Astrocyte of the cerebellum (primary cell): ENCODE measurements around the gene POLR2A.

Experiments used
- DNase-seq: peaks from one replicate; pipeline ENCODE4 v3.0.0-alpha.2; 2011; ENCODE audit warnings: low read depth
- H3K4me3 ChIP-seq: 2 replicates; pipeline ENCODE4 v1.5.1; 2011; ENCODE audit warnings: mild to moderate bottlenecking, low read depth, low read length, moderate library complexity
- CTCF ChIP-seq: IDR thresholded peaks from 2 replicates; pipeline ENCODE4 v1.5.1; 2012; ENCODE audit warnings: low read length, low read depth, moderate library complexity, mild to moderate bottlenecking; ENCODE audit errors: missing control alignments
- in situ Hi-C: cut with HindIII; loops from 2 replicates; pipeline ENCODE4 v1.10.0; 2017; ENCODE audit warnings: low sequenced_read_pairs

The POLR2A gene

DNA sequence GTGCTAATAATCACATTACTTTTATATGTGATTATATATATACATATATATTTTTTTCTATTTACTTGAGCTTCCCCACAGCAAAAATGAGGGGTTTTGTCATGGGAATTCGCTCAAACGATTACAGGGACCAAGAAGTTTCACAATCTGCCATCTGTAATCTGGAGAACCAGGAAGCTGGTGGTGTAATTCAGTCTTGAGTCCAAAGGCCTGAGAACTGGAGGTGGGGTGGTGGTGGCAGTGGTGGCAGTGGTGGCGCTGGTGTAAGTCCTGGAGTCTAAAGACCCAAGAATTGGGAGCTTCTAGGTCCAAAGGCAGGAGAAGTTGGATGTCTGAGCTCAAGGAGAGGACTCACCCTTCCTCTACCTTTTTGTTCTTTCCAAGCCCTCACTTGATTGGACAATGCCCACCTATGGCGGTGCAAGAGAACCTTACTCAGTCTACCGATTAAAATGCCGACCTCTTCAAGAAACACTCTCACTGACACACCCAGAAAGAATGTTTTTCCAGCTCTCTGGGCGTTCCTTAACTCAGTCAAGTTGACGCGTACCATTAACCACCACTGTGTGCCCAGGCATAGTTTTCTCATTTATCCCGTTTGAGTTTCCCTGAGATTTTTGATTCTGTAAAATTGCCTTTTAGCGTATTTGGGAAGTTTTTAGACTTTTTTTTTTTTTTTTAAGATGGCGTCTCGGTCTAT is 31.9 kb downstream of the POLR2A start:
- in situ Hi-C loops: no loop called here
- no peak for DNase-seq
- H3K4me3 ChIP-seq: no peak overlapping the region
- TF ChIP-seq CTCF: no peak

GRCh38 chr17:7523033-7523432 is 38.9 kb downstream of the POLR2A start:
- DNase-seq: no peak
- peak; percentile 14 for TF ChIP-seq CTCF
- no peak overlapping the region for H3K4me3 ChIP-seq
- in situ Hi-C loops: no loop called here

- no peak for DNase-seq
- no peak for TF ChIP-seq CTCF
- no peak overlapping the region for H3K4me3 ChIP-seq
- in situ Hi-C loops: no loop called here
Measured at GRCh38 chr17:7528842-7529241, 44.7 kb downstream of the POLR2A start.

GRCh38 chr17:7530023-7530900 is 46.1 kb downstream of the POLR2A start:
- in situ Hi-C loops: no loop called here
- no peak for DNase-seq
- H3K4me3 ChIP-seq: no peak overlapping the region
- no peak for TF ChIP-seq CTCF

DNA sequence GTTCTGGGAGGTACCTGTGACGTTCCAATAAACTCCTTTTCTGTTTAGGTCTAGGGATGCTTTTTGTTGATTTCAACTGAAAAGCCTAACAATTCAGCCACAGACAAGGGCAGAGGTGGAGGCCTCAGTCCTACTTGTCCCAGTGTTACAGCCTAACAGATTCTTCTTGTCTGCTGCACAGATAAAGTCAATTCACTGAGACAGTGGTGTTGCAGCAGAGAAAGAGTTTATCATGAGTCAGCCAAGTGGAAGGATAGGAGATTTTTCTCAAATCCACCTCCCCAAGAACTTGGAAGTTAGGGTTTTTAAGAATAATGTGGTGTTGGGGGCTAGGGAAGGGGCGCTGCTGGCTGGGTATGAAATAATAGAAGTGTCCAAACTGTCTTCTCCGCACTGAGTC is 53.9 kb downstream of the POLR2A start:
- no peak for DNase-seq
- no peak overlapping the region for H3K4me3 ChIP-seq
- in situ Hi-C loops: loop anchor here (5.0 kb wide), 1 partner anchor 61 kb away; the partner anchor contains the start of gene ZBTB4
- no peak for TF ChIP-seq CTCF

DNA sequence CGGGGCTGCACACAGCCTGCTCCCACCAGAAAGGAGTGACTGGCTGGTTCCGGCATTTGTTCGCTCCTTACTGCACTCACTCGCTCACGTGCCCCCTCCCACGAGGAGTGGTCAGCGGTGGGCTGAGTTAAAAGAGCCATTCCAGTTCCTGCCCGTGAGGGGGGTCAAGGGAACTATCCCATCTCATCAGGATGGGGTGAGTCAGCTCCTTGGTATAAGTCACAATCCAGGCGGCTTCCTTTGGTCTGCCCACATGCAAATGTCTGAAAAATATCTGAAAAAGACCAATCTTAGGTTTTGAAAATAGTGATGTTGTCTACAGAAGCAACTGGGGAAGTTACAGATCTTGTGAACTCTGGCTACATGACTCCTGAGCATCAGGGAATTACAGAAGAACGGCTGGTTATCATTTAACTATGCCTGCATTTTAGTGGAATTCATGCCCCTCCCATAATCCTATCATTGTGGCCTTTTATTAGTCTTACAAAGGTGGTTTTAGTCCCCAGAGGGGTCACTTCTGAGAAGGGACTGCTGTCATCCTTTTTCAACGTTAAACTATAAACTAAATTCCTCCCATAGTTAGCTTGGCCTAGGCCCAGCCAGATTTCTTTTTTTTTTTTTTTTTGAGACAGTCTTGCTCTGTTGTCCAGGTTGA is 54.9 kb downstream of the POLR2A start:
- H3K4me3 ChIP-seq: no peak overlapping the region
- no peak for TF ChIP-seq CTCF
- in situ Hi-C loops: loop anchor here (5.0 kb wide), 1 partner anchor 62 kb away; the partner anchor contains the start of gene ZBTB4
- no peak for DNase-seq
